Vagina (tissue), 2 donors: ENCODE data around the gene BICD1.

ENCODE experiments used
- CTCF ChIP-seq, 3 experiments: fragments of 450-650 bp in 2 of 3; fragments of 200-600 bp in 1 of 3; sonication (generic) in 1 of 3; IDR thresholded peaks; one replicate each; pipeline ENCODE4 v1.5.1; 2017 to 2019; ENCODE audit warnings: antibody characterized with exemption in 3 of 3, mild to moderate bottlenecking in 2 of 3, moderate library complexity in 2 of 3
- POLR2A ChIP-seq, 2 donors: fragments of 450-650 bp; IDR thresholded peaks; one replicate each; pipeline ENCODE4 v1.6.1; 2017; ENCODE audit warnings: antibody characterized with exemption in 2 of 2, mild to moderate bottlenecking in 2 of 2, moderate library complexity in 2 of 2

DNA sequence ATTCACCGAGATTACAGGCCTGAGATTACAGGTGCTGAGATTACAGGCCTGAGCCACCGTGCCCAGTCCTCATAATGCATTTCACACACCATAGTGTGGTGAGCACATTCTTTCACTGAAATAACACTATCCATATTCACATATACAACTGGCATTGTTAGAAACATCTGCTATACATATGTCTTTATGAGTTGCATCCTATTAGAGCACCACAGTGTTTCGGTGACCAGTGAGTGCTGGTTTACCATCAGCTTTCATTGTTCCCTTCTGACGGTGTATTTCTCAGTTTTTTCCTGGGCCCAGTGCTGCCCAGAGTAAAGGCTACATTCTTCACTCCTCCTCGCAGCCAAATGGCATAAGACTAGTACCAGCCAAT lies 196.5 kb downstream of the BICD1 start:
- no peak for TF ChIP-seq CTCF (IDR thresholded peaks at IDR 0.05)
- no peak for TF ChIP-seq POLR2A (IDR thresholded peaks at IDR 0.05)
